GM19438 (cell line): ENCODE measurements around the gene CD164.

ENCODE experiments used
- ATAC-seq: cut with Tn5 transposase; IDR thresholded peaks from one replicate; pipeline ENCODE4 v1.9.1; 2021; ENCODE audit warnings: low read depth; ENCODE audit not compliant: unreplicated experiment

CD164 gene

GRCh38 chr6:109316909-109317308, 65.4 kb downstream of the CD164 start:
- no peak for ATAC-seq
